HG02642 (cell line): ENCODE measurements around the gene ENOX1.
"Not testable (repeated sequence)": the region's sequence is repeated elsewhere in the genome, so short reads cannot be mapped to it uniquely, and the experiment has no call there.

Experiments used
- ATAC-seq: cut with Tn5 transposase; IDR thresholded peaks from one replicate; pipeline ENCODE4 v1.9.1; 2021; ENCODE audit warnings: mild to moderate bottlenecking; ENCODE audit not compliant: unreplicated experiment, poor library complexity

ENOX1 gene

GRCh38 chr13:43200736-43201135 lies 586.0 kb downstream of the ENOX1 start:
- ATAC-seq = no peak

- ATAC-seq = no peak
Observed at GRCh38 chr13:43200307-43200706, 586.5 kb downstream of the ENOX1 start.

GRCh38 chr13:43196750-43197370 lies 589.9 kb downstream of the ENOX1 start:
- no peak for ATAC-seq

DNA sequence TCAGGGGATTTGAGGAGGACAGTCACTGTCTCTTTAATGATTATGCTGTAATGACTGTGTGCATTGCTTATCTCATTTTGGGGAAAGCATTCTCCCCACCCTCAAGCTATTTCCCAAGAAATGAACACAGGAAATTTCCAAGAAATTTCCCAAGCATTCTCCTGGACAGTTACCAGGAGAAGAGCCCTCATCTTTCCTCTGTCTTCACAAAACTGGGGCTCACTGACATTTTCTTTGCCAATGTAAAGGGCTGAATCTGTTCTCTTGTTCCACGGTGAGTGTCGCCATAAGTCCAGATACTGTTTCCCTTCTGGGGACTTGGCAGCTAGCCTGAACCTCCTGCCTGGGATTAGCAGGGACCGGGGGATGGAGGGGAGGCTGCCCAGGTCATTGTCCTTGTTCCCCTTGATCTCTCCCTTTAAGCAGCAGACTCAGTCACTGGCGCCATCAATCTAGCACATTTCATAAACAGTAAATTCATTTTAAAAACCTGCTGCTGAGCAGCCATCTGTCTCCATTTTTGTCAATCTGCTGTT lies 590.6 kb downstream of the ENOX1 start:
- no peak for ATAC-seq

DNA sequence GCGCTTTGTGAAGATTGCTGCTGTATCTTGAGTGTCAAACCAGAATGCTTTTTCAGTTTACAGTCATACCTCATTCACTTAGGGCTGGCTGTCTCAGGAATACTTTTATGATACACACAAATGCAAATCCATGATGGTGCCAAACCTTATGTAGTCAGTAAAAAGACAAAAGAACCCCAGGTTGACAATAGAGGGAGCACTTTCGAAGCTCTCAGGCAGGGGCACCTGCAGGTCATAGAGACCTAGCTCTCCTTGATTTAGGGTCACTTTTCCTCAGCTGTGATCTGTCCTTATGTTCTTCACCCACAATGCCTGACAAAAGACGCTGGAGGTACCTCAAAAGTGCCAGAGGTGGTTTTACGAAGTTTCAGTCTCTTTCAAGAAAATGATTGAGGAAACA lies 591.2 kb downstream of the ENOX1 start:
- no peak for ATAC-seq

- no peak for ATAC-seq
Observed at GRCh38 chr13:43195112-43195511, 591.7 kb downstream of the ENOX1 start.

DNA sequence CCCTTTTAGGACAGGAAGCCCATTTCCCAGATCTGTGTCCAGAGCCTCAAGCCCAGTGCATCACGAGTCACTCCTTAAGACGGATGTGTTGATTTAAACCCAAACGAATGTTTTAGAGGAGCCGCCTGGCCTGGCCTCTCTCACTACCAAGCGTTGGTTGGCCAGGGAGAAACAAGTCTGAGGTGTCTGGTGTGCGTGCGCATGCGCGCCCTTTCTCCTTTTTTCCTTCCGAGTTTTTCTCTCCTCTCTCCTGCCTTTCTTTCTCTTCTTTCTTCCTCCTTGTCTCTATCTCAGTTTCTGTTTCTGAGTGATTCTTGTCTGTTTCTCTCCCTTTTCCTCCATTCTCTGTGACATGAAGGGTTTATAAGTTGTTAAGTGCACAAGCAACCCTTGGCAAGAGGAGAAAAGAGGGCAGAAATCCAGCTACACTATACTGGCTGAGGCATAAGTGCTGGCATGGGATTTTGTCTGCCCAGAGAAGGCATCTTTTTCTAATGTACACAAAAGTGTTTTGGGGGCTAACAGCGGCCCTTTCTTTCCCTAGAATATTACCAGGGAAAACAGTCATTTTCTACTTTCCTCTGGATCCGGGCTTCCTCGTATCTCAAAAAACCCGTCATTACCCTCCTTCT lies 592.9 kb downstream of the ENOX1 start:
- no peak for ATAC-seq

GRCh38 chr13:43191546-43191945 lies 595.2 kb downstream of the ENOX1 start:
- ATAC-seq = no peak

- ATAC-seq = no peak
Observed at GRCh38 chr13:43185226-43185625, 601.5 kb downstream of the ENOX1 start.

DNA sequence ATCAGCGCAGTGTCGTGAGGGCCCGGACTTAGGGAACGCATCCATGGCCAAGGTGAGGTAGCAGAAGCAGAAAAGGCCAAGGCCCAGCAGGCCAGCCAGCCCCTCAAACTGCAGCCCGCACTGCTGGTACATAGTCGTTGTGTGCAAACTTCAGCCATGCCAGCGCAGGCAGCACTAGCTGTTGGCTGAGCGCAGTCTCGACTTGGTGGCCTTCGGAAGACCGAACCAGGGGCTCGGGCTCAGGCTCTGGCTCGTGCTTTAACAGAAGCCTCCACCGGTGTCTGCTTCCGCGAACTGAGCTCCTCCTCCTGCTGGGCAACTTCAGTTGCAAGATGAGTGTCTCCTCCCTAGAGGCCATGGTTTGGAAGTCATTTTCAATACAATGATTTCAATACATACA lies 605.9 kb downstream of the ENOX1 start:
- ATAC-seq = no peak

DNA sequence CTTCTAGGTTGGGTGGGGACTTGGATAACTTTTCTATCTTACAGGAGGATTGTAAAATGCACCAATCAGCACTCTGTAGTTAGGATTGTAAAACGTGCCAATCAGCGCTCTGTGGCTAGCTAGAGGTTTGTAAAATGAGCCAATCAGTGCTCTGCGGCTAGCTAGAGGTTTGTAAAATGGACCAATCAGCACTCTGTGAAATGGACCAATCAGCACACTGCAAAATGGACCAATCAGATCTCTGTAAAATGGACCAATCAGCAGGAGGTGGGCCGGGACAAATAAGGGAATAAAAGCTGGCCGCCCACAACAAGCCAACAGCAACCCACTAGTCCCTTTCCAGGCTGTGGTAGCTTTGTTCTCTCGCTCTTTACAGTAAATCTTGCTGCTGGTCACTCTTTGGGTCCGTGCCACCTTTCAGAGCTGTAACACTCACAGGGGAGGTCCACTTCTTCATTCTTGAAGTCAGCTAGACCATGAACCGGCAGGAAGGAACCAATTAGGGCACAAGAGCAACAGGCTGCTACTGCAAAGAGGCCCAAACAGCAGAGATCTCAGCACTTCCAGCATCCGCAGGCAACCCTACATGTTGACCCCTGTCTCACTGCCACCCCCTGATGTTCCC lies 606.6 kb downstream of the ENOX1 start:
- ATAC-seq = no peak

DNA sequence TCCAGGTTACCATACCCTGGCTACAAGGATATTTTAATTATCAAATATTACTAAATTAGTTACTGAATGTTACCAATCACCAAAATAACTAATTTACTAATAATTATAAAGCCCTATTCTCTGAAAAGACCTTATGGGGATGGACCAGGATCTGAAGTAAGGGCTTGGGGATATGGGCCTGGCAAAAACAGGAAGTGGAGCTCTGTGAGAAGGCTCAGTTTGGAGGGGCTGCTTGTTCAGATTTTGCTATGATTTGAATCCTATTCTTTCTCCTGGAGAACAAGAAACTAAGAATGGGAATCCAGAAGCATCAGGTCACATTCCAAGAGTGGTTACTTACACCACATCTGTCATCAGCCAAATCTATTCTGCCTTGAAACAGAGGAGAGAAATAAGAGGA lies 615.3 kb downstream of the ENOX1 start:
- ATAC-seq = no peak

DNA sequence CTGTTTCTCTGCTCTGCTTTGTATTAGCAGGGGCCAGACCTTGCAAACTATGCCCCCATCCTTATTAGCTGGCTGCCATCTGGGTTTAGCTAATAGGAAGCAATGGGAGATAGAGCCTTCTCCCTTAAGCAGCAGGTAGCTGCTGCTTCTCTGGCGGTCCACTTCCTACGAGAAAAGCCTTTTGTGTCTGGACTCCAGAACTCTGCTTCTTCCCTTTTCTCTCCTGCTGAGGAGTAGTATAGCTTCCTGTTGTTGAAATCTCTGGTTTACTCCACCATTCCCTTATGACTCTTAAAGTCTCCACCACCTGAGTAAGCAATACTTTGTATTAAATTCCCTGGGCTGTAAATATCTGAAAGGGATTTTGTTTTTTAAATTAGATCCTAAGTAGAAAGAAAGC lies 616.3 kb downstream of the ENOX1 start:
- no peak for ATAC-seq

DNA sequence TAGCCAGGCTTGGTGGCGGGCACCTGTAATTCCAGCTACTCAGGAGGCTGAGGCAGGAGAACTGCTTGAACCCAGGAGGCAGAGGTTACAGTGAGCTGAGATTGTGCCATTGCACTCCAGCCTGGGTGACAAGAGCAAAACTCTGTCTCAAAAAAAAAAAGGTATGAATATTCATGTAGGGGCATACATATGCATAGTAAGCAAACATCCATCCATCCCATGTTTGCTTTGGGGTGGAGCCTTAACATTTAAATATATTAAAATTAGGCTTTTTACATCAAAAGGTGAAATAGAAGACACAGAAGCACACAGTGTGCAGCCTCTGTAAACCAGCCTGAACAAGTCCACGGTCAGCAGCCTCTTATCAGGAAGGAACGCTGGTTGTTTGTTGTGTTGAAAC lies 618.3 kb downstream of the ENOX1 start:
- not testable (repeated sequence) for ATAC-seq

- ATAC-seq = no peak
Observed at GRCh38 chr13:43167731-43168130, 619.0 kb downstream of the ENOX1 start.

- no peak for ATAC-seq
Observed at GRCh38 chr13:43166644-43167457, 619.9 kb downstream of the ENOX1 start.
